ENCODE data around the gene ELL2. TPM values are rescaled to one million over a fixed set of nuclear protein-coding genes. Genes with fewer than 3 reads are reported as not detected.

Gene ELL2
- total RNA-seq, 1 experiment from 2014 or later: 27.5 TPM

GRCh38 chr5:95923918-95924544 is 37.6 kb downstream of the ELL2 start:
- WGBS (ENCODE audit: extremely low coverage, insufficient read length, low lambda C conversion rate): no CpG with 5 or more reads among the region's 2 CpGs
- no peaks in the 10 kb centered on the region for H3K27me3 Mint-ChIP-seq (ENCODE audit: low read depth)
- H3K79me2 ChIP-seq (ENCODE audit: insufficient read depth, low read length): no peaks in the 10 kb centered on the region

More at GRCh38 chr5:95923918-95924544, 37.6 kb downstream of the ELL2 start:
- DNase-seq: no peak
- no peak overlapping the region for H3K14ac ChIP-seq (ENCODE audit: insufficient read depth, low read length)
- no peak overlapping the region for H3K4me2 ChIP-seq (ENCODE audit: insufficient read depth, insufficient read length, low read length)
- no peak overlapping the region for H4K8ac ChIP-seq (replicated peaks; ENCODE audit: insufficient read length, low read depth, low read length)
- H3K4me1 Mint-ChIP-seq: peaks cover 4 to 8% of the 10 kb centered on the region in 2 experiments
- no peaks in the 10 kb centered on the region for H3K4me1 ChIP-seq (ENCODE audit: insufficient read depth, low read length)
- no peaks in the 10 kb centered on the region for H3K9me3 Mint-ChIP-seq
- H2BK120ac ChIP-seq (ENCODE audit: low read depth, low read length, poor library complexity, severe bottlenecking): no peak overlapping the region
- no peak overlapping the region for H2AK5ac ChIP-seq (ENCODE audit: insufficient read length, low read length)
- no peaks in the 10 kb centered on the region; a peak in 1 of 7 replicates for H3K36me3 Mint-ChIP-seq (ENCODE audit: insufficient read depth in 1 of 3, low read depth in 3 of 3)
- no peaks in the 10 kb centered on the region for H3K9me3 ChIP-seq (ENCODE audit: control insufficient read depth, low read depth, low read length)
- no peak overlapping the region for H3K56ac ChIP-seq (ENCODE audit: insufficient read length, low read depth, low read length)
- no peak overlapping the region for H2BK20ac ChIP-seq (ENCODE audit: low read depth, low read length, poor library complexity, severe bottlenecking)
- no peak overlapping the region for H3K23ac ChIP-seq (ENCODE audit: insufficient read length, low read depth, low read length)
- H3K18ac ChIP-seq (ENCODE audit: insufficient read length, low read depth, low read length): no peak overlapping the region
- H3K23me2 ChIP-seq (ENCODE audit: insufficient read length, low read depth, low read length, poor library complexity, severe bottlenecking): no peaks in the 10 kb centered on the region
- H2BK15ac ChIP-seq (ENCODE audit: low read depth, low read length): no peak overlapping the region
- H3K27ac Mint-ChIP-seq: no peak overlapping the region
- H3K4me3 Mint-ChIP-seq: no peak overlapping the region
- H2AFZ ChIP-seq (ENCODE audit: low read length): no peak overlapping the region
- H3K9ac ChIP-seq (ENCODE audit: extremely low read depth, insufficient read length, low read length): no peak overlapping the region
- H4K5ac ChIP-seq (ENCODE audit: insufficient read length, low read depth, low read length): no peak overlapping the region
- H3K27ac ChIP-seq (ENCODE audit: insufficient read length, low read depth, low read length): no peak overlapping the region
- no peaks in the 10 kb centered on the region for H4K20me1 ChIP-seq (ENCODE audit: control insufficient read depth, insufficient read depth, insufficient read length)
- no peak overlapping the region for H2BK5ac ChIP-seq (ENCODE audit: insufficient read length, low read length)
- no peaks in the 10 kb centered on the region for H3K79me1 ChIP-seq (ENCODE audit: insufficient read depth, low read depth, low read length, poor library complexity, severe bottlenecking)
- H3T11ph ChIP-seq (ENCODE audit: low read length): no peak overlapping the region
- no peak overlapping the region for H2BK12ac ChIP-seq (ENCODE audit: insufficient read length, low read depth, low read length)
- H3K4ac ChIP-seq (ENCODE audit: low read depth, low read length): no peak overlapping the region
- H4K91ac ChIP-seq (ENCODE audit: insufficient read length, low read depth, low read length): no peak overlapping the region
- TF ChIP-seq CTCF (conservative IDR thresholded peaks at IDR 0.05): no peak
- H3K27me3 ChIP-seq (ENCODE audit: insufficient read depth, low read length): no peaks in the 10 kb centered on the region
